K562 (cell line): ENCODE data around the gene UBE2I. TPM values are rescaled to one million over a fixed set of nuclear protein-coding genes. Genes with fewer than 3 reads are reported as not detected.
A peak's percentile ranks its signal among the peaks of the same experiment; 100 is the strongest.

Experiments used
- ATAC-seq: fragments of 200-7000 bp; cut with Tn5 transposase; 3 replicates; pipeline ENCODE4 v1.9.1; 2020; ENCODE audit warnings: moderate library complexity
- BruUV-seq: library from RNA; stranded (reverse); fragments of 400-500 nt; replicated peaks from 2 replicates; lab custom pipeline; 2021; lab: Mats Ljungman, UMichigan
- CTCF ChIA-PET: fragments of 300-600 bp; formaldehyde crosslinking; extraction: SDS; loops from one replicate; lab custom pipeline; 2021; ENCODE audit warnings: low intra/inter-chr PET ratio; lab: Yijun Ruan, JAX
- POLR2A ChIA-PET: fragments of 300-600, 350-650 bp; sonication (Branson Sonifier 250); formaldehyde crosslinking; extraction: SDS; loops from one replicate; lab custom pipeline; 2021; ENCODE audit warnings: antibody characterized with exemption, inconsistent platforms; lab: Yijun Ruan, JAX
- DNase-seq, 4 experiments: peaks; one replicate each; pipeline versions ENCODE4 v3.0.0 to v3.0.0-alpha.2; 2011 to 2018; ENCODE audit warnings: low spot score in 3 of 4, mixed read lengths in 3 of 4; ENCODE audit errors: extremely low read depth in 1 of 4
- FAIRE-seq: peaks from 2 replicates; lab custom pipeline; 2011; peaks lifted over from hg19 to GRCh38; lab: Jason Lieb, UNC
- H2AFZ ChIP-seq: 2 replicates; pipeline ENCODE4 v1.6.0; 2011; ENCODE audit warnings: low read depth, low read length, control low read depth, inconsistent platforms
- H3K27ac ChIP-seq: fragments of 200-600 bp; 3 replicates; pipeline ENCODE4 v1.8.0; 2011; ENCODE audit warnings: low read depth, mild to moderate bottlenecking, control low read depth, inconsistent platforms, low read length, moderate library complexity, mixed read lengths; ENCODE audit errors: extremely low read depth
- H3K27me3 ChIP-seq, 2 experiments: fragments of 300-600 bp in 1 of 2; 2 replicates in 1 of 2; 3 replicates in 1 of 2; pipeline versions ENCODE4 v1.6.0 to v1.8.0; 2011; ENCODE audit warnings: inconsistent platforms in 2 of 2, low read length in 2 of 2, mild to moderate bottlenecking in 1 of 2, mixed read lengths in 1 of 2, moderate library complexity in 1 of 2; ENCODE audit not compliant: control insufficient read depth in 2 of 2, insufficient read depth in 2 of 2
- H3K36me3 ChIP-seq: fragments of 300-600 bp; 3 replicates; pipeline ENCODE4 v1.8.0; 2011; ENCODE audit warnings: mild to moderate bottlenecking, low read length, inconsistent platforms; ENCODE audit not compliant: control insufficient read depth, insufficient read depth
- H3K4me1 ChIP-seq, 2 experiments: fragments of 200-600 bp in 1 of 2; replicated peaks in 1 of 2; 2 replicates in 1 of 2; 3 replicates in 1 of 2; pipeline versions ENCODE4 v1.5.1 to v1.8.0; 2011; ENCODE audit warnings: inconsistent platforms in 2 of 2, low read length in 2 of 2, mild to moderate bottlenecking in 1 of 2, mixed read lengths in 1 of 2, moderate library complexity in 1 of 2; ENCODE audit not compliant: control insufficient read depth in 2 of 2, insufficient read depth in 2 of 2
- H3K4me2 ChIP-seq: 2 replicates; pipeline ENCODE4 v1.6.1; 2011; ENCODE audit warnings: low read length, control low read depth, inconsistent platforms, mixed read lengths; ENCODE audit not compliant: insufficient read depth
- H3K4me3 ChIP-seq: fragments of 200-600 bp; sonication (generic), shearing (Covaris generic); 2 replicates; pipeline ENCODE4 v1.5.1; 2016; ENCODE audit warnings: control low read depth, inconsistent platforms
- H3K79me2 ChIP-seq: fragments of 200-600 bp; 3 replicates; pipeline ENCODE4 v1.8.0; 2011; ENCODE audit warnings: low read length, inconsistent platforms; ENCODE audit not compliant: control insufficient read depth, insufficient read depth
- H3K9ac ChIP-seq, 2 experiments: 2 replicates each; pipeline versions ENCODE4 v1.6.0 to v1.6.1; 2011; ENCODE audit warnings: low read depth in 2 of 2, low read length in 2 of 2, control low read depth in 1 of 2, inconsistent platforms in 1 of 2, mild to moderate bottlenecking in 1 of 2, mixed read lengths in 1 of 2; ENCODE audit not compliant: insufficient read depth in 1 of 2
- H3K9me1 ChIP-seq: one replicate; pipeline ENCODE4 v1.6.0; 2011; ENCODE audit warnings: inconsistent platforms, mild to moderate bottlenecking, low read length, moderate library complexity; ENCODE audit not compliant: control insufficient read depth, insufficient read depth
- H3K9me3 ChIP-seq: replicated peaks from 2 replicates; pipeline ENCODE4 v1.5.1; 2011; ENCODE audit warnings: low read depth, low read length, inconsistent platforms; ENCODE audit not compliant: control insufficient read depth, insufficient read depth
- H4K20me1 ChIP-seq: replicated peaks from 2 replicates; pipeline ENCODE4 v1.6.1; 2011; ENCODE audit warnings: low read length, inconsistent platforms, mixed read lengths; ENCODE audit not compliant: control insufficient read depth, insufficient read depth
- DEAF1 ChIP-seq: fragments of 450-650 bp; formaldehyde crosslinking; IDR thresholded peaks from 2 replicates; pipeline ENCODE4 v1.4.0; 2020; ENCODE audit warnings: mild to moderate bottlenecking, moderate library complexity
- E2F1 ChIP-seq: sonication (generic); formaldehyde crosslinking; IDR thresholded peaks from 2 replicates; pipeline ENCODE4 v1.8.1; 2023; ENCODE audit warnings: mild to moderate bottlenecking, missing genetic modification reagents, moderate library complexity
- ELF4 ChIP-seq: fragments of 450-650 bp; formaldehyde crosslinking; IDR thresholded peaks from 2 replicates; pipeline ENCODE4 v1.4.0; 2022; ENCODE audit warnings: missing genetic modification characterization
- ETV5 ChIP-seq: sonication (generic); formaldehyde crosslinking; IDR thresholded peaks from 2 replicates; pipeline ENCODE4 v1.4.0; 2020; ENCODE audit warnings: low read depth, mild to moderate bottlenecking, missing genetic modification reagents
- HES1 ChIP-seq: fragments of 450-650 bp; IDR thresholded peaks from 2 replicates; pipeline ENCODE4 v1.6.1; 2016; ENCODE audit warnings: low read depth, mild to moderate bottlenecking, moderate library complexity
- L3MBTL2 ChIP-seq: fragments of 450-650 bp; IDR thresholded peaks from 2 replicates; pipeline ENCODE4 v1.6.1; 2016; ENCODE audit warnings: mild to moderate bottlenecking, moderate library complexity
- MAZ ChIP-seq, 2 experiments: fragments of 450-650 bp in 1 of 2; sonication (generic) in 1 of 2; formaldehyde crosslinking; IDR thresholded peaks in 1 of 2; conservative IDR thresholded peaks in 1 of 2; 2 replicates each; pipeline versions ENCODE4 v1.4.0 to v1.5.0; 2020; ENCODE audit warnings: mild to moderate bottlenecking in 1 of 2, missing genetic modification reagents in 1 of 2
- NONO ChIP-seq, 2 experiments: fragments of 200-400 bp in 1 of 2; fragments of 450-650 bp in 1 of 2; formaldehyde crosslinking in 1 of 2; IDR thresholded peaks; 2 replicates each; pipeline ENCODE4 v1.6.1; 2017; ENCODE audit warnings: low read depth in 2 of 2, mild to moderate bottlenecking in 2 of 2, moderate library complexity in 2 of 2, low read length in 1 of 2
- POLR2H ChIP-seq: IDR thresholded peaks from 2 replicates; pipeline ENCODE4 v1.6.1; 2016; ENCODE audit warnings: missing genetic modification characterization, low read depth, mild to moderate bottlenecking, control low read depth, missing compliant biosample characterization, moderate library complexity
- PURB ChIP-seq: sonication (generic); formaldehyde crosslinking; IDR thresholded peaks from 2 replicates; pipeline ENCODE4 v1.9.0; 2021; ENCODE audit warnings: low read depth, mild to moderate bottlenecking, missing genetic modification reagents
- TAF9B ChIP-seq: fragments of 450-650 bp; IDR thresholded peaks from 2 replicates; pipeline ENCODE4 v1.6.1; 2018; ENCODE audit warnings: mild to moderate bottlenecking; ENCODE audit not compliant: partially characterized antibody
- ZBTB33 ChIP-seq: sonication (generic); formaldehyde crosslinking; IDR thresholded peaks from 2 replicates; pipeline ENCODE4 v1.8.1; 2023; ENCODE audit warnings: mild to moderate bottlenecking, missing genetic modification reagents
- ZHX1 ChIP-seq: fragments of 150-350 bp; conservative IDR thresholded peaks from 2 replicates; pipeline ENCODE4 v1.6.1; 2014; ENCODE audit warnings: low read length
- WGBS: fragments of 100-300 bp; shearing (Covaris generic); methylation state at CpG from one replicate; pipeline ENCODE4 v1.1.6; 2016; ENCODE audit warnings: low coverage, mixed read lengths; ENCODE audit not compliant: insufficient coverage; ENCODE audit errors: missing lambda C conversion rate; 5-methylcytosine and 5-hydroxymethylcytosine counted together
- in situ Hi-C: fragments of 300-500 bp; cut with MboI; formaldehyde crosslinking; loops from 4 replicates; pipeline ENCODE4 v1.15.0; 2018; ENCODE audit warnings: inconsistent platforms, mixed read lengths
- intact Hi-C: fragments of 100-400 bp; cut with micrococcal nuclease; formaldehyde crosslinking; loops from 2 replicates; pipeline ENCODE4 v1.14.2; 2022
- polyA plus RNA-seq, 8 experiments: library from polyadenylated mRNA; depleted of rRNA in 4 of 8; stranded (reverse) in 5 of 8; unstranded in 3 of 8; fragments of >200 nt; fragmentation: Nextera tagmentation in 2 of 8; fragmentation: Illumina TruSeq in 1 of 8; extraction: Ambion mirVana in 2 of 8; extraction: Trizol in 1 of 8; gene quantifications; 2 replicates each; pipeline versions ENCODE4 v1.2.1 to v1.2.3, GENCODE V29; 2011 to 2014; ENCODE audit warnings: inconsistent platforms in 1 of 8, missing spikeins in 1 of 8
- total RNA-seq, 7 experiments: library from RNA; depleted of rRNA in 6 of 7; stranded (reverse); fragments of >200 nt in 6 of 7; fragmentation: Illumina TruSeq in 2 of 7; extraction: Trizol in 2 of 7; gene quantifications; 2 replicates each; pipeline versions ENCODE4 v1.2.1 to v1.2.3, GENCODE V29; 2011 to 2021; ENCODE audit warnings: low replicate concordance in 1 of 7

UBE2I gene
- total and polyA plus RNA-seq, 9 of the 15 experiments (the other 6 are each of a cell fraction or from before 2014, with no cell fraction given): 36.6 to 254 (median 104) TPM

- in situ Hi-C loops: no loop called here
- peaks cover 12 to 65% of the 10 kb centered on the region in 2 experiments for H3K4me1 ChIP-seq
- no peak overlapping the region for H2AFZ ChIP-seq
- peak overlapping the region; percentile 91 for H3K4me3 ChIP-seq
- H3K9ac ChIP-seq: peak overlapping the region; percentile 79 to 99
- peaks cover 50% of the 10 kb centered on the region for H4K20me1 ChIP-seq
- H3K27ac ChIP-seq: peak overlapping the region; percentile 24; the same call in 2 of the 3 replicates
- 7% methylated on average over 14 of the region's 14 CpGs for WGBS
- TF ChIP-seq TAF9B (no peak), ZBTB33 (CRISPR knock-in tag) (no peak), NONO (IDR thresholded peaks at IDR 0.05; ENCODE audit: low read depth in 2 of 2, low read length in 1 of 2) (no peak), PURB (CRISPR knock-in tag) (no peak), POLR2H (tag) (no peak), MAZ (CRISPR knock-in tag; conservative IDR thresholded peaks at IDR 0.05 in 1 of 2, IDR thresholded peaks at IDR 0.05 in 1 of 2) (no peak), ELF4 (CRISPR knock-in tag) (no peak), L3MBTL2 (no peak), DEAF1 (CRISPR knock-in tag) (no peak), HES1 (no peak), ZHX1 (no peak), ETV5 (no peak), E2F1 (no peak)
- H3K9me3 ChIP-seq: no peaks in the 10 kb centered on the region
- BruUV-seq: no TSS peak
- FAIRE-seq: peak; percentile 48
- peaks cover 64% of the 10 kb centered on the region for H3K79me2 ChIP-seq
- H3K36me3 ChIP-seq: peaks cover 53% of the 10 kb centered on the region
- H3K27me3 ChIP-seq: no peaks in the 10 kb centered on the region
- H3K4me2 ChIP-seq: peak overlapping the region; percentile 87
- CTCF ChIA-PET: no interaction called here
- POLR2A ChIA-PET: interaction anchor here (0.7 to 1.0 kb wide), 2 partner anchors 36 to 772 kb away, joined by 3 to 4 read pairs; no protein-coding TSS in a partner anchor
- H3K9me1 ChIP-seq: peaks cover 19% of the 10 kb centered on the region
- peak; percentile 13; the same call in 1 of the 3 replicates for ATAC-seq
- no peak for DNase-seq
- intact Hi-C loops: no loop called here
Measured at GRCh38 chr16:1310832-1311200, 1.4 kb downstream of the UBE2I start.
